MM.1S (cell line): ENCODE results near the gene MDK.
"Not testable (repeated sequence)": the region's sequence is repeated elsewhere in the genome, so short reads cannot be mapped to it uniquely, and the experiment has no call there.

Experiments used
- DNase-seq: peaks from one replicate; pipeline ENCODE4 v3.0.0-alpha.2; 2015
- H2AFZ ChIP-seq: fragments of 300-600 bp; sonication (generic); 2 replicates; pipeline ENCODE4 v1.6.0; 2016; ENCODE audit warnings: antibody characterized with exemption, low read length
- H3F3A ChIP-seq: fragments of 300-600 bp; sonication (generic); 2 replicates; pipeline ENCODE4 v1.6.1; 2016; ENCODE audit warnings: mild to moderate bottlenecking, antibody characterized with exemption, low read length, moderate library complexity, mixed read lengths; ENCODE audit not compliant: insufficient read depth
- H3K27ac ChIP-seq: fragments of 300-600 bp; sonication (generic); 2 replicates; pipeline ENCODE4 v1.5.1; 2016; ENCODE audit warnings: mild to moderate bottlenecking, low read length
- H3K27me3 ChIP-seq: fragments of 300-600 bp; sonication (generic); replicated peaks from 2 replicates; pipeline ENCODE4 v1.6.0; 2016; ENCODE audit warnings: low read length; ENCODE audit not compliant: insufficient read depth
- H3K36me3 ChIP-seq: fragments of 300-600 bp; sonication (generic); replicated peaks from 2 replicates; pipeline ENCODE4 v1.6.1; 2016; ENCODE audit warnings: mild to moderate bottlenecking, low read length, mixed read lengths; ENCODE audit not compliant: insufficient read depth
- H3K4me1 ChIP-seq: fragments of 300-600 bp; sonication (generic); 2 replicates; pipeline ENCODE4 v1.6.1; 2016; ENCODE audit warnings: low read length, mixed read lengths
- H3K4me2 ChIP-seq: fragments of 300-600 bp; sonication (generic); 2 replicates; pipeline ENCODE4 v1.6.0; 2016; ENCODE audit warnings: low read depth, low read length
- H3K4me3 ChIP-seq: fragments of 300-600 bp; sonication (generic); 2 replicates; pipeline ENCODE4 v1.5.1; 2016; ENCODE audit warnings: low read length, mixed read lengths
- H3K79me2 ChIP-seq: fragments of 300-600 bp; sonication (generic); 2 replicates; pipeline ENCODE4 v1.6.1; 2016; ENCODE audit warnings: mixed run types, low read length, mixed read lengths
- H3K9ac ChIP-seq: fragments of 300-600 bp; sonication (generic); 2 replicates; pipeline ENCODE4 v1.6.1; 2016; ENCODE audit warnings: low read length, mixed read lengths
- H3K9me2 ChIP-seq: fragments of 300-600 bp; sonication (generic); replicated peaks from 2 replicates; pipeline ENCODE4 v1.6.1; 2016; ENCODE audit warnings: mild to moderate bottlenecking, low read length, mixed read lengths; ENCODE audit not compliant: insufficient read depth
- H3K9me3 ChIP-seq: fragments of 300-600 bp; sonication (generic); replicated peaks from 2 replicates; pipeline ENCODE4 v1.6.1; 2016; ENCODE audit warnings: mild to moderate bottlenecking, low read length, mixed read lengths; ENCODE audit not compliant: insufficient read depth
- H4K20me1 ChIP-seq: fragments of 300-600 bp; sonication (generic); 2 replicates; pipeline ENCODE4 v1.6.1; 2016; ENCODE audit warnings: mild to moderate bottlenecking, low read length, moderate library complexity, mixed read lengths; ENCODE audit not compliant: insufficient read depth
- EZH2 ChIP-seq: fragments of 300-600 bp; sonication (generic); optimal IDR thresholded peaks from 2 replicates; pipeline ENCODE3; 2017; ENCODE audit warnings: low read depth, mild to moderate bottlenecking, antibody characterized with exemption, low read length, mixed read lengths
- EZH2phosphoT487 ChIP-seq: fragments of 300-600 bp; sonication (generic); IDR thresholded peaks from 2 replicates; pipeline ENCODE4 v1.6.1; 2018; ENCODE audit warnings: antibody characterized with exemption, low read length
- TF ChIP-seq, protein P1 (sequence below): fragments of 300-600 bp; sonication (generic); IDR thresholded peaks from 2 replicates; pipeline ENCODE4 v1.5.1; 2016; ENCODE audit warnings: antibody characterized with exemption, low read length, mixed read lengths

MDK gene

DNA sequence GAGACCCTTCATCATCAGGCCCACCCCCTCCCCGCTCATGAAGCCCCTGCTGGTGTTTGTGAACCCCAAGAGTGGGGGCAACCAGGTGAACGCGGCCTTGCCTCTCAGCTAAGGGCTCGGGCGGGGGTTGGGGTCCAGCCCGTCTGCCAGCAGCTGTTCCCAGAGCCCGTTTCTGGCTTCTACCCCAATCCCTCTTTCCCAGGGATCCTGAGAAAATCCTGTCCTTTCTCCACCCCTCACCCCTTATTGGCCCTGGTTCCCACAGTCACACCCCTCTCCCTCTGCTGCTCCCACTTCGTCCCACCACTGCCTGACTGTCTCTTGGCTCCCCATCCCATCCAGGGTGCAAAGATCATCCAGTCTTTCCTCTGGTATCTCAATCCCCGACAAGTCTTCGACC is 9.4 kb upstream of the MDK start:
- Histone ChIP-seq H3K9me2 (no peaks in the 10 kb centered on the region), H3K79me2 (no peaks in the 10 kb centered on the region), H3K36me3 (no peaks in the 10 kb centered on the region), H3K27ac (no peak overlapping the region), H3K27me3 (no peaks in the 10 kb centered on the region), H3K4me2 (no peak overlapping the region), H3F3A (no peaks in the 10 kb centered on the region), H4K20me1 (no peaks in the 10 kb centered on the region), H3K9ac (no peak overlapping the region), H2AFZ (no peak overlapping the region), H3K4me1 (no peaks in the 10 kb centered on the region), H3K9me3 (no peaks in the 10 kb centered on the region), H3K4me3 (no peak overlapping the region)
- DNase-seq = no peak
- no peak for TF ChIP-seq EZH2phosphoT487
- TF ChIP-seq, protein P1, sequence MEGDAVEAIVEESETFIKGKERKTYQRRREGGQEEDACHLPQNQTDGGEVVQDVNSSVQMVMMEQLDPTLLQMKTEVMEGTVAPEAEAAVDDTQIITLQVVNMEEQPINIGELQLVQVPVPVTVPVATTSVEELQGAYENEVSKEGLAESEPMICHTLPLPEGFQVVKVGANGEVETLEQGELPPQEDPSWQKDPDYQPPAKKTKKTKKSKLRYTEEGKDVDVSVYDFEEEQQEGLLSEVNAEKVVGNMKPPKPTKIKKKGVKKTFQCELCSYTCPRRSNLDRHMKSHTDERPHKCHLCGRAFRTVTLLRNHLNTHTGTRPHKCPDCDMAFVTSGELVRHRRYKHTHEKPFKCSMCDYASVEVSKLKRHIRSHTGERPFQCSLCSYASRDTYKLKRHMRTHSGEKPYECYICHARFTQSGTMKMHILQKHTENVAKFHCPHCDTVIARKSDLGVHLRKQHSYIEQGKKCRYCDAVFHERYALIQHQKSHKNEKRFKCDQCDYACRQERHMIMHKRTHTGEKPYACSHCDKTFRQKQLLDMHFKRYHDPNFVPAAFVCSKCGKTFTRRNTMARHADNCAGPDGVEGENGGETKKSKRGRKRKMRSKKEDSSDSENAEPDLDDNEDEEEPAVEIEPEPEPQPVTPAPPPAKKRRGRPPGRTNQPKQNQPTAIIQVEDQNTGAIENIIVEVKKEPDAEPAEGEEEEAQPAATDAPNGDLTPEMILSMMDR = no peak
- TF ChIP-seq EZH2 = no peak

DNA sequence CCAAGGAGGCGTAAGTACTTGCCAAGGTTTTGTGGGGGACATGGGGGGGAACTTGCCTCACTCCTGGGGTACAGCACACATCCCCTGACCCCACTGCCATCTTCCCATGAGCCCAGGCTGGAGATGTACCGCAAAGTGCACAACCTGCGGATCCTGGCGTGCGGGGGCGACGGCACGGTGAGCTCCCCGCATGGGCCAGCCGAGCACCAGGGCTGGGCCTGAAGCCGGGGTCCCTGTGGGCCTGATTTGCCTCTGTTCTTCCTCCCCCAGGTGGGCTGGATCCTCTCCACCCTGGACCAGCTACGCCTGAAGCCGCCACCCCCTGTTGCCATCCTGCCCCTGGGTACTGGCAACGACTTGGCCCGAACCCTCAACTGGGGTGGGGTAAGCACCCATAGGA is 9.0 kb upstream of the MDK start:
- not testable (repeated sequence) for H3K27me3 ChIP-seq, H3F3A ChIP-seq, H3K27ac ChIP-seq, H2AFZ ChIP-seq, H4K20me1 ChIP-seq, H3K9ac ChIP-seq, H3K4me1 ChIP-seq, H3K9me3 ChIP-seq, H3K4me3 ChIP-seq, DNase-seq, H3K4me2 ChIP-seq, H3K36me3 ChIP-seq, H3K79me2 ChIP-seq, H3K9me2 ChIP-seq

DNA sequence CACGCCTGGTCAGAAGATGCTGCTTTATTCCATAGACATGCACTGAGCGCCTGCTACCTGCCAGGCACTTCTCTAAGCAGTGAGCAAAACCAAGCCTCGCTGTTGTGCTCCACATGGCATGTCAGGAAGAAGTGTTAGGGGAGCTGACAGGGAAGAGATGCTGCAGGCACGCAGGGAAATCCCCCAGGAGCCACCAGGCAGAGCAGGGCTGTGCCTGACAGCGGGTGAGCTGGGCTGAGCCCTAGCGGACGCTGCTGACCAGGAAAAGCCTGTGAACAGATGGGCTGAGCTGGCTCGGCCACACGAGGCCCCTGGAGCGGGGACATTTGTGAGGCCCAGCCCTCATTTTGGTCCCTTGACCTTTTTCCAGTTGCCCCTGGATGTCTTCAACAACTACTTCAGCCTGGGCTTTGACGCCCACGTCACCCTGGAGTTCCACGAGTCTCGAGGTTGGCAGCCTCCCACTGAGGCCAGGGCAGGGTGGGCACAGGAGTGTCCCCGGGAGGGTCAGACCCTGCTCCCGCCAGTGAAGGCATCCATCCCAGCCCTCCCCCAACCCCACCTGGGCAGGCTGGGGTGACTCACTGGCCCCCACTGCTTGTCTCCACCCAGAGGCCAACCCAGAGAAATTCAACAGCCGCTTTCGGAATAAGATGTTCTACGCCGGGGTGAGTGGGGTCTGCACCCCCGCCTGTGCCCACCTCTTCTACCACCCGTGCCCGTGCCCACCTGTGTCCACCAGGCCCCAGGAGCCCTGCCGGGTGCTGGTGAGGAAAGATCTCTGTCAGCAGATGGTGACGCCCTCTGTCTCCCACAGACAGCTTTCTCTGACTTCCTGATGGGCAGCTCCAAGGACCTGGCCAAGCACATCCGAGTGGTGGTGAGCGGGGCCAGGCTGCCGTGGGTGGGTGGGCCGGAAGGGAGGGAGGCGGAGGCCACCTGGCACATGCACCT is 7.4 kb upstream of the MDK start:
- H3K9ac ChIP-seq = no peak overlapping the region
- no peaks in the 10 kb centered on the region for H4K20me1 ChIP-seq
- DNase-seq = no peak
- H3K4me2 ChIP-seq = no peak overlapping the region
- no peaks in the 10 kb centered on the region for H3K79me2 ChIP-seq
- no peaks in the 10 kb centered on the region for H3F3A ChIP-seq
- TF ChIP-seq, protein P1 = no peak
- no peak for TF ChIP-seq EZH2
- H3K27ac ChIP-seq = no peak overlapping the region
- H3K9me3 ChIP-seq = no peaks in the 10 kb centered on the region
- no peaks in the 10 kb centered on the region for H3K27me3 ChIP-seq
- H3K9me2 ChIP-seq = no peaks in the 10 kb centered on the region
- H3K36me3 ChIP-seq = no peaks in the 10 kb centered on the region
- H2AFZ ChIP-seq = no peak overlapping the region
- no peak overlapping the region for H3K4me3 ChIP-seq
- no peaks in the 10 kb centered on the region for H3K4me1 ChIP-seq

DNA sequence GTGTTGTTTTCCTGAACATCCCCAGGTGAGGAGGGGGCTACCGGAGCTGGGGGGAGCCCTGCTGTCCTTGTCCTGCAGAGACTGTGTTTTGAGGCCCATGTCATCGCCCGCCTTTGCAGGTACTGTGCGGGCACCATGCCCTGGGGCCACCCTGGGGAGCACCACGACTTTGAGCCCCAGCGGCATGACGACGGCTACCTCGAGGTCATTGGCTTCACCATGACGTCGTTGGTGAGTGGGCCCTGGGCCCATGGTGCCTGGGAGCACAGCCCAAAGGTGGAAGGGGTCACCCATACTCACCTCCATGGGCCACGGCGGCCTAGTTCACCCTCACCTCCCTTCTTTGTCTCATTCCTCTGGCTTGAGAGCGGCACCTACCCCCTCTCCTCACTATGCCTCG is 6.7 kb upstream of the MDK start:
- no peaks in the 10 kb centered on the region for H3K27me3 ChIP-seq
- no peak overlapping the region for H3K9ac ChIP-seq
- H3K4me1 ChIP-seq = no peaks in the 10 kb centered on the region
- H3K36me3 ChIP-seq = no peaks in the 10 kb centered on the region
- no peak for TF ChIP-seq EZH2phosphoT487
- TF ChIP-seq EZH2 = no peak
- TF ChIP-seq, protein P1 = no peak
- H3K4me3 ChIP-seq = no peak overlapping the region
- no peak overlapping the region for H2AFZ ChIP-seq
- no peak for DNase-seq
- H3K9me3 ChIP-seq = no peaks in the 10 kb centered on the region
- H3K27ac ChIP-seq = no peak overlapping the region
- no peaks in the 10 kb centered on the region for H4K20me1 ChIP-seq
- no peaks in the 10 kb centered on the region for H3F3A ChIP-seq
- H3K4me2 ChIP-seq = no peak overlapping the region
- no peaks in the 10 kb centered on the region for H3K79me2 ChIP-seq
- H3K9me2 ChIP-seq = no peaks in the 10 kb centered on the region
